ENCODE results near the gene FAM124B.

Gene FAM124B

GRCh38 chr2:224360801-224361251 lies 41.1 kb downstream of the FAM124B start:
- ATAC-seq (ENCODE audit: low read depth) (peak; percentile 71), DNase-seq (ENCODE audit: low spot score) (no peak)
- Histone ChIP-seq H3K36me3 (ENCODE audit: low read depth) (no peaks in the 10 kb centered on the region), H3K4me1 (ENCODE audit: insufficient read depth, poor library complexity, severe bottlenecking) (peaks cover 14% of the 10 kb centered on the region), H3K27ac (ENCODE audit: poor library complexity, severe bottlenecking) (no peak overlapping the region), H3K4me3 (ENCODE audit: severe bottlenecking) (no peak overlapping the region), H3K27me3 (ENCODE audit: insufficient read depth, poor library complexity, severe bottlenecking) (no peaks in the 10 kb centered on the region), H3K9me3 (ENCODE audit: severe bottlenecking) (no peaks in the 10 kb centered on the region)
- TF ChIP-seq CTCF (IDR thresholded peaks at IDR 0.05; ENCODE audit: poor library complexity, severe bottlenecking): no peak

GRCh38 chr2:224359569-224359968 lies 42.3 kb downstream of the FAM124B start:
- Histone ChIP-seq H3K27me3 (ENCODE audit: insufficient read depth, poor library complexity, severe bottlenecking) (no peaks in the 10 kb centered on the region), H3K27ac (ENCODE audit: poor library complexity, severe bottlenecking) (no peak overlapping the region), H3K4me1 (ENCODE audit: insufficient read depth, poor library complexity, severe bottlenecking) (peaks cover 14% of the 10 kb centered on the region), H3K4me3 (ENCODE audit: severe bottlenecking) (no peak overlapping the region), H3K36me3 (ENCODE audit: low read depth) (no peaks in the 10 kb centered on the region), H3K9me3 (ENCODE audit: severe bottlenecking) (no peaks in the 10 kb centered on the region)
- ATAC-seq (ENCODE audit: low read depth) (no peak), DNase-seq (ENCODE audit: low spot score) (no peak)
- peak; percentile 8 for TF ChIP-seq CTCF (IDR thresholded peaks at IDR 0.05; ENCODE audit: poor library complexity, severe bottlenecking)

GRCh38 chr2:224357098-224357901 lies 44.6 kb downstream of the FAM124B start:
- Histone ChIP-seq H3K27ac (ENCODE audit: poor library complexity, severe bottlenecking) (no peak overlapping the region), H3K9me3 (ENCODE audit: severe bottlenecking) (no peaks in the 10 kb centered on the region), H3K27me3 (ENCODE audit: insufficient read depth, poor library complexity, severe bottlenecking) (no peaks in the 10 kb centered on the region), H3K4me1 (ENCODE audit: insufficient read depth, poor library complexity, severe bottlenecking) (peaks cover 14% of the 10 kb centered on the region), H3K36me3 (ENCODE audit: low read depth) (no peaks in the 10 kb centered on the region), H3K4me3 (ENCODE audit: severe bottlenecking) (no peak overlapping the region)
- TF ChIP-seq CTCF (IDR thresholded peaks at IDR 0.05; ENCODE audit: poor library complexity, severe bottlenecking): peak; percentile 85
- no peak for DNase-seq (ENCODE audit: low spot score)
- ATAC-seq (ENCODE audit: low read depth): peak; percentile 54; the same call in 2 of the 3 replicates

GRCh38 chr2:224354632-224355211 lies 47.2 kb downstream of the FAM124B start:
- no peak overlapping the region for H3K4me3 ChIP-seq (ENCODE audit: severe bottlenecking)
- ATAC-seq (ENCODE audit: low read depth): no peak
- no peaks in the 10 kb centered on the region for H3K27me3 ChIP-seq (ENCODE audit: insufficient read depth, poor library complexity, severe bottlenecking)
- no peak for DNase-seq (ENCODE audit: low spot score)
- no peaks in the 10 kb centered on the region for H3K36me3 ChIP-seq (ENCODE audit: low read depth)
- TF ChIP-seq CTCF (IDR thresholded peaks at IDR 0.05; ENCODE audit: poor library complexity, severe bottlenecking): no peak
- no peak overlapping the region for H3K27ac ChIP-seq (ENCODE audit: poor library complexity, severe bottlenecking)
- no peaks in the 10 kb centered on the region for H3K4me1 ChIP-seq (ENCODE audit: insufficient read depth, poor library complexity, severe bottlenecking)
- no peaks in the 10 kb centered on the region for H3K9me3 ChIP-seq (ENCODE audit: severe bottlenecking)

GRCh38 chr2:224350703-224351102 lies 51.2 kb downstream of the FAM124B start:
- Histone ChIP-seq H3K4me1 (ENCODE audit: insufficient read depth, poor library complexity, severe bottlenecking) (no peaks in the 10 kb centered on the region), H3K27me3 (ENCODE audit: insufficient read depth, poor library complexity, severe bottlenecking) (no peaks in the 10 kb centered on the region), H3K27ac (ENCODE audit: poor library complexity, severe bottlenecking) (no peak overlapping the region), H3K4me3 (ENCODE audit: severe bottlenecking) (no peak overlapping the region), H3K9me3 (ENCODE audit: severe bottlenecking) (no peaks in the 10 kb centered on the region), H3K36me3 (ENCODE audit: low read depth) (no peaks in the 10 kb centered on the region)
- no peak for DNase-seq (ENCODE audit: low spot score)
- ATAC-seq (ENCODE audit: low read depth): no peak
- no peak for TF ChIP-seq CTCF (IDR thresholded peaks at IDR 0.05; ENCODE audit: poor library complexity, severe bottlenecking)

All from RWPE2 (cell line).